NCI-H345 (cell line): ENCODE measurements around the gene GCHFR.

Experiments used
- DNase-seq: peaks from one replicate; lab custom pipeline; 2025; lab: John Stamatoyannopoulos, UW

The GCHFR gene

GRCh38 chr15:40763801-40764628, at the start of gene GCHFR:
TSS of gene GCHFR (plus strand) at chr15:40764068. CDS start at chr15:40764181, 113 bp downstream.
- DNase-seq = no peak

DNA sequence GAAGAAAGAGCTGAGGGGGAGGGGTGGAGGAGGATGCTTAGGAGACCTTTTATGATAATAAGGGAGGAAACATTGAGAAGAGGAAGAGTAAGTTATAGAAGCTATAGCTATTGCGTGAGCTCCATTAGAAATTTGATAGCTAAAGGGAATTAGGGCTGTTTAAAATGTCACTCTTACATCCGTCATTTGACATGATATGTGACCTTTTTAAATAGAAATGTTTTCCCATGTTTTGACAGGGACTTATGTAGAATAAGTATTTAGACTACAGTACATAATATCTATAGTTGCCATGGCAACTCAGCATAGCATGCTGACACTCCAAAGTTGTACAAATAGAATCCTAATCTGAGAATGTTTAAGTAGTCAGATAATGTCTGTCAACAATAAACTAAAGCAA, 49.7 kb upstream of the GCHFR start:
- DNase-seq = no peak

- DNase-seq = no peak
These were observed 47.7 kb upstream of the GCHFR start for GRCh38 chr15:40716165-40716564.

GRCh38 chr15:40721701-40722100, 42.2 kb upstream of the GCHFR start:
- no peak for DNase-seq

- no peak for DNase-seq
These were observed 41.5 kb upstream of the GCHFR start for GRCh38 chr15:40722354-40722753.

DNA sequence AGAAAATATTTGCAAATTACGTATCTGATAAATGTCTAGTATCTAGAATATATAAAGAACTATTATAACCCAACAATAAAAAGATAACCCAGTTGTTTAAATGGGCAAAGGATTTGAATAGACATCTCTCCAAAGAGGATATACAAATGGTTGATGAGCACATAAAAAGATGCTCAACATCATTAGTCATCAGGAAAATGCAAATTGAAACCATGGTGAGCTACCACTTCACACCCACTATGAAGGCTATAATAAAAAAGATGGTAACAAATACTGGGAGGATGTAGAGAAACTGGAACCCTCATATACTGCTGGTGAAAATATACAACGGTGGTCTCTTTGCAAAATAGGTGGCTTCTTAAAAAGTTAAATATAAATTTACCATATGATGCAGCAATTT, 40.9 kb upstream of the GCHFR start:
- DNase-seq = no peak

DNA sequence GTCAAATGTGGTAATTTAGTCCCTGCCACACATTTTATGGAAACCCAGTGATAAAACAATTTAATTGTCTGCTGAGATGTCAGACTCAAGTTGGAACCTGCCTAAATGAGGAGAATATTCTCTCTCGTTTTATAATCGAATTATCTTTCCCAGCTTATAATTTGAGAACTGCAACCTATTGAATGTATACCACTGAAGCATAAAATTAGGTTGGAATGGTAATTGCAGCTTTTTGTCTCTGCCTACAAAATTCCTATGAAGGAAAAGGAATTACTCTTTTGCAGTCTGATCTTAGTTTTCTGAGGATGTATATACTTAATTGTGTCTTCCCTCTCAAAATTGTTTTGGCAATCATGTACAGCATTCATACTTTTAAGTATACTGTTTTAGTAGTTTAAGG, 39.9 kb upstream of the GCHFR start:
- no peak for DNase-seq

- DNase-seq = no peak
These were observed 32.8 kb upstream of the GCHFR start for GRCh38 chr15:40731034-40731433.

DNA sequence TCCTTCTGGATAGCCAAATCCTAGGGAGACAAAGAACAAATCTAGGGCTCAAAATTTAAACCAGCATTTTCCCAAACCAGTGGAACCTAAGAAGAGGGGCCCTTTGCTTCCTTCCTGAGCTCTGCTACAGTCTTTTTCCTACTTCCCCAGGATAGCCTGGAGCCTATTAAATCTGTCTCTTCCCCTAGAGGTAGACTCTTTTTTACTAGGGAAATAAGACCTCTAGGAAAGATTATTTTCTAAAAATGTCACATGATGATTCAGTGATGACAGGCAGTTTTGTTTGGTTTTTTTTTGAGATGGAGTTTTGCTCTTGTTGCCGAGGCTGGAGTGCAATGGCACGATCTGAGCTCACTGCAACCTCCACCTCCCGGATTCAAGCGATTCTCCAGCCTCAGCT, 27.3 kb upstream of the GCHFR start:
- DNase-seq = no peak

DNA sequence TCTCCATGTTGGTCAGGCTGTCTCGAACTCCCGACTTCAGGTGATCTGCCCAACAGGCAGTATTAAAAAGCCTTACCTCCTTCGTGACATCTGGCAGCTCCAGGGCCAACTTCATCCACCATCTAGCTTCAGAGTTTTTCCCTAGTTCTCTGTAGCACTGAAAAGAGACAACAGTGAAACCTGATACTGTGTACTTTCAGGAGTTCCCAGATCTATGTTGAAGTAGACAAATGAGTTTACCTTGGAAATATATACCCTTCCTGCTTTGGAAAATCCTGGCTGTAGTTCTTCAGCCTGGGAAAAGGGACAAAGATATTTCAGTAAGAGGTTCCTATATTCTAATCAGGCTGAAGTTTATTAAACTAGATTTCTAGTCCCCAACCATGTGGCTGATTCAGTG, 26.8 kb upstream of the GCHFR start:
- DNase-seq = no peak

DNA sequence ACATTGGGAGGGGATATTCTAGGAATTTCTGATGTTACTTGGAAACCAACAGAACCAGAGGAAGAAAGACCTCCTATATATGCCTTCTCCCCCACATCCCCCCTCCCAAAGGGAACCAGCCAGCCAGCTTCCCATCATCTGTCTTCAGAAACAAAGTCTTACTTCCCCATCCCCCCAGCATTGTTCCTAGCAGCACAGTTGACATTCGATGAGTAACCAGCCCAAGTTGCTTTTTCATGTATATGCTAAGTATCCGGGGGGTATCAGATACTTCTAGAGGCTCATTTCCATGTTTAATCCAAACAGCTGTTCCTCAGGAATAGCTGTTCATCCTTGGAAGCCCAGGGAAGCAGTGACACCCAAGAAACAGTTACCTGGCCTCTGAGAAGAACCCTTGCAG, 24.8 kb upstream of the GCHFR start:
- DNase-seq = no peak

DNA sequence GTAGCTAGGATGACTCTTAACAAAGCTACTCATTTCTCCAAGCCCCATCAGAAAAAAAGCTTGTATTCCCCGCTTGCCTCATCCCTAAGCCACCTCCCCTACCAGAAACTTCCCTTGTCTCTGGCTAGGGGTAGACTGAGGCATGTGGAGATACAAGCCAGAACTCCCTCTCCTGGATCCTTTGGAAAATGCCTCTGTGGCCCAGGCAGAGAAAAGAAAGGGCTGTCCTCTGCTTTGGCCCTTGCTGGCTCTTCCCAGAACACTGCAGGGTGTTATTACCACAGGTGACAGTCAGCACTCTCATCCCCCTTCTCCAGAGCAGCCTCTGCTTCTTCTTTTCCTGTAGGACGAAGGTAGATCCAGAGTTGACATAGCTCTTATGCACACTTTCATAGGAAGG, 24.0 kb upstream of the GCHFR start:
- DNase-seq = no peak

DNA sequence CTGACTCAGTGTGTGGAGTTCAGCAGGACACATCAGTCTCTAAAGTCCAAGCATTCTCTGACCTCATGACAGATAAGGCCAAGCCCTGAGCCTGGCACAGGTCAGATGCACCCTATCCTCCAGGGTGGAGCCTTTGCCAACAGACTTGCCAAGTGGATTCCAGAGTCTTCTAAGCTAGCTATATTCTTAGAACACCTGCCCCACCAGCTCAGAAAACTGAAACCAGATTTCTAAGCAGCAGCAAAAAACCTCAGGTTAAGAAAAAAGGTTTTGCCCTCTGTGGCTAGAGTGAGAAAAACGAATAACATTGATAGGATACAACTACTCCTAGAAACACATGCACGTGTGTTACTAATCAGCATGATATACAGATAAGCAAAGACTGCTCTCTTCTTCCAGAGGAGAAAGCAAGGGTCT, 20.4 kb upstream of the GCHFR start:
- DNase-seq = no peak

DNA sequence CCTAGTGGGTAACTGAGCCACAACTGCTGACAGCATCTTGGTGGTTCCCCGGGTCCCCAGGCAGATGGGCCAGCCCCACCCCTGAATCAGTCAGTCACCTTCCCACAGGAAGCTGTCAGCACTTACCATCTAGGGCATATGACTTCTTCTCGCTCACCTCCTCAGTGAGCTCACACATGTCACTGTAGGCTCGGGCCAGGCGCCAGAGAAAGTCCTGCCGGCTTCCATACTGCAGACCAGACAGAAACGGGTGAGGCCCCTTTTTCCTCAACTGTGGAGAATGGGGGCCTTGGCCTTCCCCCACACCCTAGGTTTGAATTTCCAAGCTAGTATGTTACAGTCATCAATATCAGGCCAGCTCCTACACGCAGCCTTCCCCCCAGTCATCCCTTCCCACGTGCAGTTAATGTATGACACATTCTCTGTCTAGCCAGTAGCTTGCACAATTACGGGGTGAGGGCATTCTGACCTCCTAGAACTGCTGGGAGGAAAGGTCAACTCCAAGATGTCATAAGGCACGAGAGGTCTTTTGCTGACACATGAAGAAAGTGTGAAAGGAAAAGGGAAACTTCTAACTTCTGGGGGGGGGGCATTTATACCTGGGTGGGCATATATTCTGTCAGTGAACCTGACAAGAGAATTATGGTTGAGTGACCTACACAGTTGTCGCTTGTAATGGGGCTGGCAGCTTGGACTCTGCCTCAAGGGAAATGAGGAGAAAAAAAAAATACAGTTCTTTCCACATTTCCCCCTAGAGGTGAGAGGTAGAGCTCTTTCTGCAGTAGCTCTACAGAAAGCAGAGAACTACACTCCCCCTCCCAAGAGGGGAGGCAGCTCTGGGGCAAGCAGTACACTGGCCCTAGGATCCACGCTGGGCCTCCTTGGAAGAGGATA, 19.7 kb upstream of the GCHFR start:
- no peak for DNase-seq

DNA sequence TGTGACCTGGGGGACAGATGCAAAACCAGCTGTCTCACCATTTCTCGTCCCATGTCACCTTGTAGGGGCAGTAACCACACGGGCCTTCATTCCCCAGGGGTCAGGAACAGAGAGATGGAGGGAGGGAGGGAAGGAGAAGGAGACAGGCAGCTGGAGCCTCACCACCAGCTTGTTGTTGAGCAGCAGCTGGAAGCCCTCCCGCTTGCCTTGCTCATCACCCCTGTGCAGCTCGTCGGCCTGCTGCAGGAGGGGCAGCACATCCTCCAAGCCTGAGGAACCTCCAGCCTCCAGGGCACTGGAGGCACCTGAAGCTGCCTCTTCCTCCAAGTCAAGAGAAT, 19.1 kb upstream of the GCHFR start:
- no peak for DNase-seq

- peak; percentile 15 for DNase-seq
These were observed 16.9 kb upstream of the GCHFR start for GRCh38 chr15:40746916-40747418.

GRCh38 chr15:40747685-40748631, 15.9 kb upstream of the GCHFR start:
- no peak for DNase-seq

- DNase-seq = no peak
These were observed 14.7 kb upstream of the GCHFR start for GRCh38 chr15:40749151-40749630.

- DNase-seq = no peak
These were observed 13.0 kb upstream of the GCHFR start for GRCh38 chr15:40750885-40751284.

GRCh38 chr15:40751745-40752144, 12.1 kb upstream of the GCHFR start:
- DNase-seq = no peak

GRCh38 chr15:40754574-40754882, 9.3 kb upstream of the GCHFR start:
- DNase-seq = no peak
